Heart right ventricle (tissue), 16 donors: ENCODE data around the gene ACTRT2. TPM values are rescaled to one million over a fixed set of nuclear protein-coding genes. Genes with fewer than 3 reads are reported as not detected.

Source experiments
- ATAC-seq, 8 donors: fragments of 200-7000 bp; cut with Tn5 transposase; one replicate each; pipeline ENCODE4 v1.9.1; 2020; ENCODE audit warnings: mild to moderate bottlenecking in 8 of 8, moderate library complexity in 8 of 8, moderate number of reproducible peaks in 1 of 8
- DNase-seq, 2 donors: peaks; one replicate each; pipeline ENCODE4 v3.0.0-alpha.2; 2020
- H3K27ac ChIP-seq, 10 donors: fragments of 200-600 bp; sonication (generic) in 2 of 10; one replicate each; pipeline versions ENCODE4 v1.5.0 to v1.8.0; 2020 to 2022; ENCODE audit warnings: mild to moderate bottlenecking in 3 of 10
- H3K27me3 ChIP-seq, 7 donors: fragments of 200-600 bp; one replicate each; pipeline ENCODE4 v1.8.0; 2021 to 2022; ENCODE audit warnings: mild to moderate bottlenecking in 2 of 7
- H3K36me3 ChIP-seq, 9 donors: fragments of 200-600 bp; sonication (generic) in 1 of 9; one replicate each; pipeline versions ENCODE4 v1.5.0 to v1.8.0; 2020 to 2022; ENCODE audit warnings: mild to moderate bottlenecking in 2 of 9
- H3K4me1 ChIP-seq, 9 donors: fragments of 200-600 bp; sonication (generic) in 1 of 9; one replicate each; pipeline versions ENCODE4 v1.5.0 to v1.8.0; 2020 to 2022; ENCODE audit warnings: mild to moderate bottlenecking in 4 of 9
- H3K4me3 ChIP-seq, 10 donors: fragments of 200-600 bp; sonication (generic) in 2 of 10; one replicate each; pipeline versions ENCODE4 v1.5.0 to v1.8.0; 2020 to 2022; ENCODE audit warnings: mild to moderate bottlenecking in 7 of 10, moderate library complexity in 2 of 10
- H3K9me3 ChIP-seq, 11 donors: fragments of 200-600 bp in 10 of 11; sonication (generic) in 2 of 11; one replicate each; pipeline versions ENCODE4 v1.5.0 to v1.8.0; 2013 to 2022; ENCODE audit warnings: mild to moderate bottlenecking in 2 of 11, control low read depth in 1 of 11, moderate library complexity in 1 of 11
- WGBS, 2 donors: extraction: QIAGEN DNeasy Blood & Tissue Kit; methylation state at CpG; one replicate each; pipeline ENCODE4 v1.1.7; 2013; ENCODE audit warnings: inconsistent platforms in 1 of 2; 5-methylcytosine and 5-hydroxymethylcytosine counted together
- intact Hi-C, 10 donors: fragments of 100-400 bp; cut with DNase I; formaldehyde crosslinking; loops; one replicate each; pipeline versions ENCODE4 v1.11.1 to v1.14.2; 2022
- polyA plus RNA-seq, 2 donors: library from polyadenylated mRNA; stranded (reverse); fragments of 200-250 nt; gene quantifications; one replicate each; pipeline ENCODE4 v1.2.3, GENCODE V29; 2013
- total RNA-seq, 10 donors: library from RNA; stranded (reverse); fragmentation: NEBNext Ultra II Directional in 3 of 10; extraction: Animal tissue kit (Norgen Biotek cat#: 25700) in 3 of 10; gene quantifications; one replicate each; pipeline versions ENCODE4 v1.2.1 to v1.2.4, GENCODE V29; 2021 to 2023
- TF ChIP-seq, protein P1 (sequence below), 9 donors: fragments of 200-600 bp; sonication (generic) in 2 of 9; IDR thresholded peaks; one replicate each; pipeline versions ENCODE4 v1.5.0 to v1.8.0; 2021 to 2022; ENCODE audit warnings: antibody characterized with exemption in 9 of 9, mild to moderate bottlenecking in 5 of 9, moderate library complexity in 1 of 9
- donor health status: Arrhythmogenic right ventricular cardiomyopathy.
- donor health status: ischemic (EF 13 %, LVEDD 7.1; RV severe dilation, severe dysfunction).
- donor health status: healthy with polysubstance abuse.
- donor health status: DM: no; HTN: yes; CAD: no.
- donor health status: DM: no; HTN: no; CAD: no.
- donor health status: ischemic (EF 25% LVEDD 6.9; RV normal size, moderate dysfunction).
- donor health status: ischemic (EF 25% LVEDD 5.7; RV mildly dilated, moderate dysfunction).
- donor health status: healthy.
- donor health status: DM: yes; HTN: yes; CAD: no.
- donor health status: Ischemic cardiomyopathy.
- donor health status: ischemic (EF 35%, LVEDD 5.7; RV mildly dilated, moderate dysfunction).
- donor health status: nonischemic (EF 11% LVEDD 7.7; RV severe dilation, severe dysfunction).
- donor health status: DM: yes; HTN: yes; CAD: no.
- donor health status: PGD.
- donor health status: ischemic (EF 29% LVEDD 5.4; RV normal size, mild dysfunction).
- donor health status: nonischemic (EF 23%, LVEDD 6.1; RV moderate dilation, normal function).

The ACTRT2 gene
- total and polyA plus RNA-seq, 12 donors: not detected

GRCh38 chr1:3022511-3022973 lies 1.3 kb downstream of the ACTRT2 start:
- TF ChIP-seq, protein P1, sequence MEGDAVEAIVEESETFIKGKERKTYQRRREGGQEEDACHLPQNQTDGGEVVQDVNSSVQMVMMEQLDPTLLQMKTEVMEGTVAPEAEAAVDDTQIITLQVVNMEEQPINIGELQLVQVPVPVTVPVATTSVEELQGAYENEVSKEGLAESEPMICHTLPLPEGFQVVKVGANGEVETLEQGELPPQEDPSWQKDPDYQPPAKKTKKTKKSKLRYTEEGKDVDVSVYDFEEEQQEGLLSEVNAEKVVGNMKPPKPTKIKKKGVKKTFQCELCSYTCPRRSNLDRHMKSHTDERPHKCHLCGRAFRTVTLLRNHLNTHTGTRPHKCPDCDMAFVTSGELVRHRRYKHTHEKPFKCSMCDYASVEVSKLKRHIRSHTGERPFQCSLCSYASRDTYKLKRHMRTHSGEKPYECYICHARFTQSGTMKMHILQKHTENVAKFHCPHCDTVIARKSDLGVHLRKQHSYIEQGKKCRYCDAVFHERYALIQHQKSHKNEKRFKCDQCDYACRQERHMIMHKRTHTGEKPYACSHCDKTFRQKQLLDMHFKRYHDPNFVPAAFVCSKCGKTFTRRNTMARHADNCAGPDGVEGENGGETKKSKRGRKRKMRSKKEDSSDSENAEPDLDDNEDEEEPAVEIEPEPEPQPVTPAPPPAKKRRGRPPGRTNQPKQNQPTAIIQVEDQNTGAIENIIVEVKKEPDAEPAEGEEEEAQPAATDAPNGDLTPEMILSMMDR (IDR thresholded peaks at IDR 0.05): no peak
- ATAC-seq (no peak), DNase-seq (no peak)
- H3K27ac ChIP-seq: no peak overlapping the region
- WGBS, 2 donors: 90 to 92% methylated on average over 18 of the region's 18 CpGs
- intact Hi-C loops: no loop called here
- H3K4me1 ChIP-seq: no peaks in the 10 kb centered on the region
- H3K4me3 ChIP-seq: no peak overlapping the region
- peaks cover 0 to 19% (median 3%) of the 10 kb centered on the region in 7 donors for H3K27me3 ChIP-seq
- H3K9me3 ChIP-seq: no peaks in the 10 kb centered on the region
- no peaks in the 10 kb centered on the region for H3K36me3 ChIP-seq

GRCh38 chr1:3022976-3023375 lies 1.7 kb downstream of the ACTRT2 start:
- Histone ChIP-seq H3K4me1 (no peaks in the 10 kb centered on the region), H3K4me3 (no peak overlapping the region), H3K36me3 (no peaks in the 10 kb centered on the region), H3K27ac (no peak overlapping the region), H3K9me3 (no peaks in the 10 kb centered on the region), H3K27me3 (peaks cover 0 to 23% (median 6%) of the 10 kb centered on the region in 7 donors)
- WGBS, 2 donors: 73 to 77% methylated on average over 14 of the region's 14 CpGs
- intact Hi-C loops: no loop called here
- DNase-seq (no peak), ATAC-seq (no peak)
- TF ChIP-seq, protein P1 (IDR thresholded peaks at IDR 0.05): no peak

GRCh38 chr1:3024019-3024418 lies 2.8 kb downstream of the ACTRT2 start:
- no peak for ATAC-seq
- intact Hi-C loops: no loop called here
- H3K9me3 ChIP-seq: no peaks in the 10 kb centered on the region
- no peaks in the 10 kb centered on the region for H3K4me1 ChIP-seq
- H3K4me3 ChIP-seq: no peak overlapping the region
- TF ChIP-seq, protein P1 (IDR thresholded peaks at IDR 0.05): peak in 2 of 9 donors; percentile 27 to 31
- peaks cover 2 to 29% (median 13%) of the 10 kb centered on the region in 7 donors for H3K27me3 ChIP-seq
- no peaks in the 10 kb centered on the region for H3K36me3 ChIP-seq
- DNase-seq: no peak
- no peak overlapping the region for H3K27ac ChIP-seq
- WGBS, 2 donors: 80 to 86% methylated on average over 9 of the region's 9 CpGs

DNA sequence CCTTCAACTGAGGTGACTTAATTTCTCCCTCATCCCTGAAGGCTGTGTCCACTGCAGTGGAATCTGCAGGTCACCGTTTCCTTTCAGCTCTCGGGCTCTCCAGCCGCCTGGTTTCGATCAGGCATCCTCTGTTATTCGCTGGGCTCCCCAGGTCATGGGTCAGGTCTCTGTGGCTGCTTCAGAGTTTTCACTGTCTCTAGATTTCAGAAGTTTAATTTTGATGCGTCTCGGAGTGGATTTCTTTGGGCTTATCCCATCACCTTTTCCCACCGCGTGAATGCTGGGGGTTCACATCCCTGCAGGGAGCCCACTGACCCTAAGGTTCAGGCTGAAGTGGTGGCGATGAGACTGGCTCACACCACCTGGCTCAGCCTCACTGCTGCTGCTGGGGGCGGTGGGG lies 3.3 kb downstream of the ACTRT2 start:
- Histone ChIP-seq H3K27me3 (peaks cover 3 to 29% (median 18%) of the 10 kb centered on the region in 7 donors), H3K4me3 (no peak overlapping the region), H3K27ac (no peak overlapping the region), H3K36me3 (no peaks in the 10 kb centered on the region), H3K4me1 (no peaks in the 10 kb centered on the region), H3K9me3 (no peaks in the 10 kb centered on the region)
- 86 to 90% methylated on average over 11 of the region's 11 CpGs for WGBS, 2 donors
- ATAC-seq: no peak
- DNase-seq: no peak
- intact Hi-C loops: no loop called here
- TF ChIP-seq, protein P1 (IDR thresholded peaks at IDR 0.05): no peak
